IPS-NIHi7 (cell line): Measurements from ENCODE around the gene KLK14.
A peak's percentile ranks its signal among the peaks of the same experiment; 100 is the strongest.

Experiments used
- DNase-seq: peaks from one replicate; pipeline ENCODE4 v3.0.0; 2012; ENCODE audit warnings: mixed read lengths; ENCODE audit errors: extremely low spot score

Gene KLK14

DNA sequence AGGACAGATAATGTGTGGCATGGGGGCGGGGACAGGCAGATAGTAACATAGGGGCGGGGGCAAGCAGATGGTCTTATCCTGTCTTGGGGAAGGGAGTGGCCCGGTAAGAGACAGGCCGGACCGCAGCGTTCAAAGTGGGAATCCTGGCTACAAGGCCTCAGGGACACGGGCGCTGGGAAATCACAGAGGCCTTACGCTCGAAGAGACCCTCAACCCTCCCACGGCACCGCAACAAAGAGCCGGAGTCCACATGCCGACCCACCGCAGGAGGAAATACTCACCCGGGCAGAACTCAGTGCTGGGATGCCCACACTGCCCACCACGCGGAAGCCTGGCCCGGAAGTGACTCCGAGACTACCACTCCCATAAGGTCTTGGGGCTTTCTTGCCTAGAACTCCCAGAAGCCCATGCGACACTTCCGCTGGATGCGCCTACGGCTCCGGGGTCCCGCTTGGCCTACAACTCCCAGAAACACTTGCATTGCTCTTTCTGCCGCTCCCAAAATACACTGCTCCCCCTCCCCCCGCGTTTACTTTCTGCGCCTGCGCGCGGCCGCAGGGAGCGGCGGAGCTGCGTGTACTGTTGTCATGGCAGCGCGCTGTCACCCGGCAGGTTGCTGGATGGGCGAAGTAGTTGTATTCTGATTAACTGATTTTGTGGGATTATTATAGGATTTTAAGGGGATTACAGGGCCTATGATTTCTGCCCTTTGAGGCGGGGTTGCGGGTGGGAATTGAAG, 25.5 kb upstream of the KLK14 start, which contains the start of gene CTU1:
CTU1 (minus strand) TSS at position 344 of the 739 bp plus-strand sequence. CDS start 3,840 bp downstream, outside the sequence.
- DNase-seq = peak; percentile 97

DNA sequence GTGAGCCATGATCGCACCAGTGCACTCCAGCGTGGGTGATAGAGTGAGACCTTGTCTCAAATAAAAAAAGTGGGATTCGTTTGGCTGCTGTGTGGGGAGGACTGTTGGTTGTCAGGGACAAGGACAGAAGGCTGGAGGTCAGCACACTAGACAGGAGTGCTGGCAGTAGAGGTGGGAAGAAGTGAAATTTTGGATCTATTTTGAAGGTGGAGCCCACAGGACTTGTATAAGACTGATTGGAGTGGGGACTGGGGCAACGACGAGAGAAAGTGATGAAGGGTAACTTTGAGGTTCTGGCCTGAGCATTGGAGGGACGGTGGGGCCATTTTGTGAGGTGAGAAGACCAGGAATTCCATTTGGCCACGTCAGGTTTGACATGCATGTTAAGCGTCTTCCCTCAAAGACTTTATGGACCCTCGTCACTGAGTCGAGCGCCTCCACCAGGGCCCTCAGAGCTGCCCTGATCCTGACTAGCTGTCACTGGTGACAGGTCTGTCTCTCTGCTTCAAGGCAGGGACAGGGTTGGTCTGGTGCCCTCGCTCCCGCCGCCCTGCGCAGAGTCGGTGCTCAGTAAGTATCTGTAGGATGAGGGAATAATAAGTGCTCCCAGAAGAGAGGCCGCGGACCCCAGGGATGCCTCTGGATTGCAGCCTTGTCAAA, 24.8 kb upstream of the KLK14 start:
- DNase-seq = no peak

GRCh38 chr19:51103926-51104341, 21.2 kb upstream of the KLK14 start:
- DNase-seq = no peak

DNA sequence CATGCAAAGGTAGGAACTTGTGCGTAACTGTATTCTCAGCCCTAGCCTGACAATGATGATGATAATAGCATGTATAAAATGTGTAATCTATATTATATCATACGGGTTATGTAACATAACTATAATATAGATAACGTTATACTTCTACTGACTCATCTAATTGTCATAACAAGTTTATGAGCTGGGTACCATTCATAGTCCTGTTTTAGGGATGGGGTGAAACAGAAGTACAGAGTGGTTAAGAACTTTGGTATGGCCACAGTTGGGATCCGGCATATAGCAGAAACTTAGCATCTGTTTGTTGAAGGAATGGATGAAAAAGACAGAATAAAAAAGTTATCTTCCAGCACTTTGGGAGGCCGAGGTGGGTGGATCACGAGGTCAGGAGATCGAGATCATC, 20.3 kb upstream of the KLK14 start:
- DNase-seq = no peak

- DNase-seq = no peak
These were observed 18.6 kb upstream of the KLK14 start for GRCh38 chr19:51101171-51101865.

- no peak for DNase-seq
These were observed 17.9 kb upstream of the KLK14 start for GRCh38 chr19:51100601-51101000.

DNA sequence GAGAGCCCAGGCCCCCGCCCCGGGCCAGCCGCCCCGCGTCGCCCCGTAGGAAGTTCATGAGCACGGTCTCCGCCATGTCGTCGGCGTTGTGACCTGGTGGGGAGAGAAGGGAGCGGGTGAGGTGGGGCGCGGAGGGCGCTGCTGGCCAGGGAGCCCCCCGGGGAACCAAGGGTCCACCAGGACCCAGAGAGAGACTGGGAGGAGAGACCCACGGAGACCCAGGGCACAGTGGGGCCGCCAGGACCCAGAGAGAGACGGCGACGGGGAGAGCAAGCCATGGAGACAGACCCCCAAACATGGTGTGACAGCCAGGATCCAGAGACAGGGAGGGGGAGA, 16.3 kb upstream of the KLK14 start:
- DNase-seq = no peak

- DNase-seq = peak; percentile 63
These were observed 15.8 kb upstream of the KLK14 start for GRCh38 chr19:51098365-51099046.

- DNase-seq = no peak
These were observed 15.1 kb upstream of the KLK14 start for GRCh38 chr19:51097796-51098195.

DNA sequence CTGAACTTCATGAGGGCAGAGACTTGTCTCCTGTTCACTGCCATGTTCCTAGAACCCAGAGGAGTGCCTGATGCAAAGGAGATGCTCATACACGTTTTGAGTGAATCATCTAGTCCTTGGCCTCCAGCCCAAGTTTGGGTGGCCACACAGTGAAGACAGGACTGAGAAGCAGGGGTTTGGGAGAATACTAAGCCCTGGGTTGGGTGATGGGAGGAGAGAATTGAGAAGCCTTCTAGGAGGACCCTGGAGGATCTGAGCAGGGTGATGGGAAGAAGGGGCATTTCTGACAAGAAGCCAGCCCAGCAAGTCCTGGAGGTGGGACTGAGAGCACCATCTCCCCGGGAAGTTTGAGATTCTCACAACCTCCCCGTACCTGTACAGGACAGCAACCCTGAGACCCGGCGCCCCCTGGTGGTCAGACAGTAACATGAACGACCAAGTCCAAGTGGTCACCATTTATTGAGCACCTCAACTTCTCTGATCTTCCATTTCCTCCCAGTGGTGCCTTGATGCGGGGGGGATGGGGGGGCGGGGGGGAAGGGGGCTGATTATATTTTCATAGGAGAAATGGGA, 14.6 kb upstream of the KLK14 start:
- DNase-seq = peak; percentile 73

DNA sequence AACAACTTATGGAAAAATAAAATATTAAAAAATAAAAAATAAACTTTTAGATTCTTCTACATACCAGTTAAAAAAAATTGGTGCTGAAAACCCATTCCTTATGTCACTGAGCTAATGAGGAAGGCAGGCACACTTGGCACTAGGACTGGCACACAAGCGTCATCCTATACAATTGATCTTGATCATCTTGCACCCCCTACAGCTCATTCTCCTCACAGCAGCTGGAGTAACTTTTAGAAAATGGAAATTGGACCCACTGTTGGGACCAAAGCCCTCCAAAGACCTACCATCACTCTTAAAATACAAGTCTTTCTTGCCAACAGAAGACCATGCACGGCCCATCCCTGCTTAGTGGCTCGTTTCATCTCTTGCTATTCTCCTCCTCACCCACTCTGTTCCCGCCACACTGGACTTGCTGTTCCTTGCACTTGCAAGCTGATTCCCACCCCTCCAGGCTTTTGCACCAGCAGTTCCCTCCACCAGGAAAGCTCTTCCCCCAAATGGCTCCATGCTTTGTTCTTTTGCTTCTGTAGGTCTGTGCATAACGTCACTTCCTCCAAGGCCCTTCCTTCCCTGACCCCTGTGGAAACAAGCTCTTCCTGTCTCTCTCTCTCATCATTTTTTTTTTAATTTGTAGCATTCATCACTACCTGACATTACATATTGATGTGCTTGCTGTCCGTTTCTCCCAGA, 13.9 kb upstream of the KLK14 start:
- no peak for DNase-seq

- peak; percentile 90 for DNase-seq
These were observed 12.1 kb upstream of the KLK14 start for GRCh38 chr19:51094696-51095279.

- DNase-seq = no peak
These were observed 11.0 kb upstream of the KLK14 start for GRCh38 chr19:51093510-51094345.

DNA sequence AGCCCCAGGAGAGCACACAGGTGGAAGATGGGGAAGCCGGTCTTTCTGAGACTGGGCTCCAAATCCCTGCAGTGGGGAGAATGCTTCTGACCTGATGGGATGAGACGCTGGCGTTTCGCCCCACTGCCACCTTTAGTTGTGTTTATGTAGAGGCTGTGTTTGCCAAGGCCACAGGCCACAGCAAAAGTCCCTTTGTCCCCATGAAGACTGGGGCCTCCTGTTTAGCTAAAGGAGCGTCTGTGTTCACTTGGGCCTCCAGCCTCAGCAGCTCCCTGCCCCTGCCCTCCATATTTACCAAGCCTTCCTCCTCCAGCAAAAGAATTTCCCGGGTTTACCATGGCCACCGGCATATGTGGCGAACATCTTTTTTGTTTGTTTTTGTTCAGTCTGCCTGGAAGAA, 10.4 kb upstream of the KLK14 start:
- DNase-seq = no peak

GRCh38 chr19:51091895-51092873, 9.5 kb upstream of the KLK14 start:
- DNase-seq = no peak

DNA sequence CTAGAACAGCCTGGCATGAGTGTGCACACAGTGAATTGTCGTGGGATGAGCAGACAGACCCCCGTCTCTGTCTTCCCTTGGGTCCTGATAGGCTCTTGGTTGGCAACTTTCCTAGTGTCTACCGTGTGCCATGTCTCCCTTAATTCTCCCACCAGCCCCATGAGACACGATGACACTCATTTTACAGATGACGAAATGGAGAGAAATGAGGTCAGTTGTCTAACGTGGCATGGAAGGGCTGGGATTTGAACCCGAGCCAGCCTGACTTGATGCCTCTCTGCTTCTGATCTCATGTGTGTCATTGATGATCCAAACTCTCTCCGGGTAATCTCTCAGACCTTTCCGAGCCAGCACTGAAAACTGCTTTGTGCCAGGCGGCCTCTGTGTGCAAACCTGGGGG, 8.4 kb upstream of the KLK14 start:
- DNase-seq = no peak

DNA sequence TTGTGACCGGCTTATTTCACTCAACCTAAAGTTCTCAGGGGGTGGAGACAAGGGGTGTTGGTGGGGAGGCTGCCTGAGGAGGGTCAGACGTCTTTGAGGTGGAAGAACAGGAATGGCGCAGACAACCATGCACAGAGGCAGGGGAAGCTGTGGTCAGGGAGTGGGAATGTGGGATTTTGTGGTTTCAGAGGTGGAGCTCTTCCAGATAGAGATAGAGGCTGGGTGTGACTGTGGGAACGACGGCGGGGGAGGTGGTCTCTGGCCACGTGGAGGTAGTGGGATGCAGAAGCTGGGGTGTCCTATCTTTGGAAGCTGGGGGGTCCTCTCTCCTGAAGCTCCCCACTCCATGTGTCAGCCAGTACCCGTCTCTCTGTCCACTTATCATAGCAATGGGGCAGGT, 7.8 kb upstream of the KLK14 start:
- no peak for DNase-seq

GRCh38 chr19:51089786-51090185, 7.1 kb upstream of the KLK14 start:
- no peak for DNase-seq
